ENCODE measurements around the gene ECD. TPM values are rescaled to one million over a fixed set of nuclear protein-coding genes. Genes with fewer than 3 reads are reported as not detected.
A peak's percentile ranks its signal among the peaks of the same experiment; 100 is the strongest.

The ECD gene
- total RNA-seq, 4 donors from 2014 or later = 22.9 to 57.8 (median 32.9) TPM

- Histone ChIP-seq H3K27ac (no peak overlapping the region), H3K36me3 (peaks cover 0 to 37% (median 0%) of the 10 kb centered on the region in 3 donors), H3K27me3 (no peaks in the 10 kb centered on the region), H3K9me3 (no peaks in the 10 kb centered on the region), H3K4me1 (no peaks in the 10 kb centered on the region), H3K4me3 (no peak overlapping the region)
- no peak for DNase-seq
- TF ChIP-seq POLR2A (IDR thresholded peaks at IDR 0.05) = no peak
- TF ChIP-seq, protein P1, sequence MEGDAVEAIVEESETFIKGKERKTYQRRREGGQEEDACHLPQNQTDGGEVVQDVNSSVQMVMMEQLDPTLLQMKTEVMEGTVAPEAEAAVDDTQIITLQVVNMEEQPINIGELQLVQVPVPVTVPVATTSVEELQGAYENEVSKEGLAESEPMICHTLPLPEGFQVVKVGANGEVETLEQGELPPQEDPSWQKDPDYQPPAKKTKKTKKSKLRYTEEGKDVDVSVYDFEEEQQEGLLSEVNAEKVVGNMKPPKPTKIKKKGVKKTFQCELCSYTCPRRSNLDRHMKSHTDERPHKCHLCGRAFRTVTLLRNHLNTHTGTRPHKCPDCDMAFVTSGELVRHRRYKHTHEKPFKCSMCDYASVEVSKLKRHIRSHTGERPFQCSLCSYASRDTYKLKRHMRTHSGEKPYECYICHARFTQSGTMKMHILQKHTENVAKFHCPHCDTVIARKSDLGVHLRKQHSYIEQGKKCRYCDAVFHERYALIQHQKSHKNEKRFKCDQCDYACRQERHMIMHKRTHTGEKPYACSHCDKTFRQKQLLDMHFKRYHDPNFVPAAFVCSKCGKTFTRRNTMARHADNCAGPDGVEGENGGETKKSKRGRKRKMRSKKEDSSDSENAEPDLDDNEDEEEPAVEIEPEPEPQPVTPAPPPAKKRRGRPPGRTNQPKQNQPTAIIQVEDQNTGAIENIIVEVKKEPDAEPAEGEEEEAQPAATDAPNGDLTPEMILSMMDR (IDR thresholded peaks at IDR 0.05) = no peak
Measured at GRCh38 chr10:73183667-73184281, 16.0 kb upstream of the ECD start.

DNA sequence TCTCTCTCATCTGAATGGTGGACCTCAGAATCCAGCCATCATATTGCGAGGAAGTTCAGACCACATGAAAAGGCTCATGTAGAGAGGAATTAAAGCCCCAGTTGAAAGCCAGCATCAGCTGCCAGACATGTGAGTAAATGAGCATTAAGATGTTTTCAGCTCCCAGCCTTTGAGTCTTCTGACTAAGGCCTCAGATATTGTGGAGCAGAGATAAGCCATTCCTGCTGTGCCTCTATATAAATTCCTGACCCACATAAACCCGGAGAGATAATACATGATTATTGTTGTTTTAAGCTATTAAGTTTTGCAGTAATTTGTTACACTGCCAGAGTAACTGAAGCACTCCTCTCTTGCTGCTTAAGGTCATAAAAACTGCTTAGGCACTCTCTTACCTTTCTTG is 14.8 kb upstream of the ECD start:
- no peak overlapping the region for H3K4me3 ChIP-seq
- TF ChIP-seq POLR2A (IDR thresholded peaks at IDR 0.05) = no peak
- H3K27me3 ChIP-seq = no peaks in the 10 kb centered on the region
- peaks cover 0 to 46% (median 0%) of the 10 kb centered on the region in 3 donors for H3K36me3 ChIP-seq
- no peaks in the 10 kb centered on the region for H3K9me3 ChIP-seq
- no peak overlapping the region for H3K27ac ChIP-seq
- no peak for DNase-seq
- no peaks in the 10 kb centered on the region for H3K4me1 ChIP-seq

DNA sequence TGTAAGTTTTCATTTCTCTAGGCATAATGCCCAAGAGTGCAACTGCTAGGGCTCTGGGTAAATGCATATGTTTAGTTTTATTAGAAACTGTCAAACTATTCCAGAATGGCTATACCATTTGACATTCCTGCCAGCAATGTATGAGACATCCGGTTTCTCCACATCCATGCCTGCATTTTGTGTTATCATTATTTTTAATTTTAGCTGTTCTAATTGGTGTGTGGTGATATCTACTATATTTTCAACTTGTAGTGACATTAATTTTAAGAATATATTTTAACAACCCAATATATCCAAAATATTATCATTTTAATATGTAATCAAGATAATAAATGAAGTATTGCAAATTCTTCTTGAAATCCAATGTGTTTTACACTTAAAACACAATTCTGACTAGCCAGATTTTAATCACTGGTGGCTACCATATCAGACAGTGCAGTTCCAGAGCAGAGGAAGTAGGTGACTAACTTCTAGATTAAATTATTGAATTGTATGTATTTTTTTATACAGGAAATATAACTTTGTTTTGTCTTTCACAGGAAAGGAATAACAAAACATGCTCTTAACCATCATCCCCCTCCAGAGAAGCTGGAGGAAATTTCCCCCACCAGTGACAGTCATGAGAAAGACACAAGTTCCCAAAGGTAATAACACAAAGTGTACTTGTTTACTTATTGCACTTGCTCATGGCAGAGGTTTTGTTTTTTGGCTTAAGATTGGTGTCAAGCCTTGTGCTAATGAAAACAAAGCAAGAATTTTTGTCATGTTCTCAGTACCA is 6.5 kb upstream of the ECD start:
- Histone ChIP-seq H3K4me3 (no peak overlapping the region), H3K9me3 (no peaks in the 10 kb centered on the region), H3K27ac (no peak overlapping the region), H3K4me1 (peaks cover 0 to under 1% (median 0%) of the 10 kb centered on the region in 4 donors), H3K36me3 (peaks cover 0 to 26% (median 0%) of the 10 kb centered on the region in 3 donors), H3K27me3 (no peaks in the 10 kb centered on the region)
- DNase-seq = no peak
- no peak for TF ChIP-seq POLR2A (IDR thresholded peaks at IDR 0.05)
- TF ChIP-seq, protein P1 (IDR thresholded peaks at IDR 0.05) = no peak

GRCh38 chr10:73172867-73173266 is 5.1 kb upstream of the ECD start:
- peaks cover 0 to 8% (median 2%) of the 10 kb centered on the region in 4 donors for H3K4me1 ChIP-seq
- DNase-seq = no peak
- peaks cover 0 to 17% (median 0%) of the 10 kb centered on the region in 3 donors for H3K36me3 ChIP-seq
- TF ChIP-seq, protein P1 (IDR thresholded peaks at IDR 0.05) = no peak
- no peak for TF ChIP-seq POLR2A (IDR thresholded peaks at IDR 0.05)
- no peaks in the 10 kb centered on the region for H3K27me3 ChIP-seq
- no peaks in the 10 kb centered on the region for H3K9me3 ChIP-seq
- no peak overlapping the region for H3K27ac ChIP-seq
- no peak overlapping the region for H3K4me3 ChIP-seq

DNA sequence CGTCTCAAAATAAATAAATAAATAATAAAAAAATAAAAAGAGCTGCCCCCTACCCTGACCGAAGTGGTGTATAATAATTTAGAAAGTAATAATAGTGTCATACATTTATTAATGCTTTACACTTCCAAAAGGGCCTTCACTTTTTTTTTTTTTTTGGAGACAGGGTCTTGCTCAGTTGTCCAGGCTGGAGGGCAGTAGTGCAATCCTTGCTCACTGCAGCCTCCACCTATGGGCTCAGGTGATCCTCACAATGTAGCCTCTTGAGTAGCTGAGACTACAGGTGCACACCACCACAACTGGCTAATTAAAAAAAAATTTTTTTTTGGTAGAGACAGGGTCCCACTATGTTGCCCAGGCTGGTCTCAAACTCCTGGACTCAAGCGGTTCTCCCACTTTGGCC is 1.5 kb upstream of the ECD start:
- TF ChIP-seq, protein P1 (IDR thresholded peaks at IDR 0.05) = no peak
- TF ChIP-seq POLR2A (IDR thresholded peaks at IDR 0.05) = no peak

DNA sequence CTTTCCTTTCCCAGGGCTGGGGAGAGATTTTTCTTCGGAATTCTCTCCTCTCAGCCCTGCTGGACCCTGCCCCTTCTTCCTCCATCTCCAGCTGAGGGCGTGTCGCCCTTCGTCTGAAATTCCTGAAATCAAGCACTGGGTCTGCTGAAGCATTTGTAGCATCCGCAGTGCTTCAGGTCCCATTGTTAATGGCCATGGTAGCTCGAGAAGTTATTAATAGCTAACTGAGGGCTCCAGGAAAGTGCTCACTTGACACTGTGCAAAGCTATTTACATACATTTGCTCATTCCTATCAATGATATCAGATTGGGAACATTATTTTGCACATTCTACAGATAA is 626 bp upstream of the ECD start:
- DNase-seq = no peak
- Histone ChIP-seq H3K4me1 (peaks cover 0 to 15% (median 2%) of the 10 kb centered on the region in 4 donors), H3K4me3 (peak overlapping the region; percentile 65 to 86 (median 74)), H3K9me3 (no peaks in the 10 kb centered on the region), H3K27ac (peak overlapping the region; percentile 87 to 95 (median 92)), H3K36me3 (no peaks in the 10 kb centered on the region), H3K27me3 (no peaks in the 10 kb centered on the region)
- TF ChIP-seq, protein P1 (IDR thresholded peaks at IDR 0.05) = peak in 1 of 6 experiments; percentile 3
- no peak for TF ChIP-seq POLR2A (IDR thresholded peaks at IDR 0.05)

More for the DNA sequence above, 1.5 kb upstream of the ECD start:
- no peaks in the 10 kb centered on the region for H3K27me3 ChIP-seq
- H3K36me3 ChIP-seq = no peaks in the 10 kb centered on the region
- H3K4me3 ChIP-seq = no peak overlapping the region
- no peak overlapping the region for H3K27ac ChIP-seq
- peaks cover 0 to 15% (median 2%) of the 10 kb centered on the region in 4 donors for H3K4me1 ChIP-seq
- H3K9me3 ChIP-seq = no peaks in the 10 kb centered on the region
- DNase-seq = no peak
